Activated T-helper 1 cell treated with anti-CD3 and anti-CD28 coated beads, Interleukin-2, amount 50 U/mL, for 16 hours (primary cell): ENCODE data around the gene MPPED2.

Source experiments
- DNase-seq, 2 donors: peaks; one replicate each; pipeline ENCODE4 v3.0.0-alpha.2; 2020; ENCODE audit warnings: low read depth in 1 of 2, low spot score in 1 of 2

The MPPED2 gene

GRCh38 chr11:30535818-30536217 is 50.3 kb downstream of the MPPED2 start:
- no peak for DNase-seq

DNA sequence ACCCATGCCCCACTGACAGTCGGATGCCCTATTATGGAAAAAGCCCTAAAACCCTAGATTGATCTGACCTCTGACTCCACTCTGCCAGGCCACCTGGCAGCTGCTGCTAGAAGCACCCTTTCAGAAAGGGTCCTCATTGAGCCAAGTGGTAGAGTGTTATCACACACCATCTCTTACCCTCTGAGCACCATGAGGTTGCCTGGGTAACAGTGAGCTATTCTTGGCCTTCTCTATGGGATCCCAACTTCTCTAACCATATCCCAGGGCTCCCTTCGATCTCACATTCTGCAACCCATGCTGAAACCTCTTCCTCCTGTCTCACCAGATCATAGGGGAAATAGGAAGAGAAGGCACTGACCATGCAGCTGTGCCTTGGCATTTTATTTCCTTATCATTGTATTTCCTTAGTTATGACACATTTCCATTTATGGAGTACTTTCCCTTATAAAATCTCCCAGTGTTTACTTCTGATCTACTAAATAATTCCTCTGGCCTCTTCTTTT is 52.7 kb downstream of the MPPED2 start:
- no peak for DNase-seq

DNA sequence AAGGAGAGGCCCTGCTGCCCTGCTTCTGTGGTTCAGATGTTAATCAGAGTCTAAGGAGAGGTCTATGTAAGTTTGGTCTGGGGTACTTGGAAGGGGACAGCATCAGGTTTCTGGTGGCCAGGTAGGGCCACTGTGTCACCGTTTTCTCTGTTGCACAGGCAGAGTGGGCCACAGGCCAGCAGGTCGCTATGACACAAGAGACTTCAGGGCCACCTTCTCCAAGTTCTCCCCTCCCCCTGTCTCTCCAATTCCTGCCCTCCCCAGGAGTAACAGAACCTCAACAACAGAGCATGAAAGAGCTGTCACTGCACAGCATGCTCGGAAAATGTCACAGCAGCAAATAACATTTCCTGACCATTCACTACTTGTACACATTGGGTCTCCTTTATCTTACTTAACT is 58.6 kb downstream of the MPPED2 start:
- DNase-seq: no peak

DNA sequence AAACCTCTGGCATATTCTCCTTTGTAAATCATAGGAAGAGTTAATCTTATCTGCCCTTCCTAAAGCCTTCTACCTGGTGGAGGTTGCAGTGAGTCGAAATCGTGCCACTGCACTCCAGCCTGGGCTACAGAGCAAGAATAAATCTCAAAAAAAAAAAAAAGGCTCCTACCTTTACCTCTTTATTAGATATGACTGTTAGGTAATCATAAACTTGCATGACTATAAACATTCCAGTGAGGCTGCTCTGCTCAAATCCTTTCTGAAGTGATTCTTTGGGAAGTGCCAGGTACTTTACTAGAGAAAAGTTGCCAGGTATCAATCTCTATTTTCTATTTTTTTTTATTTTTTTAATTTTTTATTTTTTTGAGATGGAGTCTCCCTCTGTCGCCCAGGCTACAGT is 59.6 kb downstream of the MPPED2 start:
- DNase-seq: no peak

- DNase-seq: no peak
Observed at GRCh38 chr11:30522536-30523243, 63.5 kb downstream of the MPPED2 start.

GRCh38 chr11:30521297-30522071 is 64.7 kb downstream of the MPPED2 start:
- DNase-seq: no peak

GRCh38 chr11:30513087-30513486 is 73.1 kb downstream of the MPPED2 start:
- DNase-seq: no peak

DNA sequence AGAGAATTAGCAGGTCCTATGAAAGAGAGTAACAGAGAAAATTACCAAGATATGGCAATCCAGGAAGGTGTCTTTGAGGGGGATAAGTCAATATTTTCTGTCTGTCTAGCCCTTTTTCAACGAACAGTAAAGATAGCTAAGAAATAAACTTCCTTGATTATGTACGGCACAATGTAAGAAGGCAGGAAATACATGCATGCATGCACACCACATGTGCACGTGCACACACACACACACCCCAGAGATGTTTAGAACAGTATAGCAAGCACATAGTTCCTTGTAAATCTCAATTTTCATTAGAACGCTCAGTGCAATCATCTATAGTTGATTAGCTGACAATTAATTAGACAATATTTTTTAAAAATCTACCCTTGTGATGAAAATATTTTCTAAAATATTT is 74.7 kb downstream of the MPPED2 start:
- DNase-seq: no peak

GRCh38 chr11:30510750-30511149 is 75.4 kb downstream of the MPPED2 start:
- DNase-seq: no peak

DNA sequence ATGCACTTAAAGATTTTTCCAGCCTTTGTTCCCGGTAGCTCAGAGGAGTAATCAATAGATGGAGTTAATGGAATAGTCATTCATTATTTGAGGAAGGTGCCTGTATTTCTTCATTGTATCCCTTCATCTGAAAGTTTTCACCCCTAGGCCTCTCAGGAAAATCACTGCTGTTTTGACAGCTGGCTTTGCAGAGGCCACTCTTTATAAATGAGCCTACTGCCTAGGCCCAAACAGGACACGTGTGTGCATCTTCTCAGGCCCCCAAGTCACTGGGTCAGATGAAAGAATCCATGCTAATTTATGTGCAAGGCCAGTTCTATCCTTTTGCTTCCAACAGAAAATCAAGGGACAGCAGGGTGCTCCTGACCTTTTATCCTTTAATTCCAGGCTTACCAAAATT is 76.8 kb downstream of the MPPED2 start:
- DNase-seq: no peak

DNA sequence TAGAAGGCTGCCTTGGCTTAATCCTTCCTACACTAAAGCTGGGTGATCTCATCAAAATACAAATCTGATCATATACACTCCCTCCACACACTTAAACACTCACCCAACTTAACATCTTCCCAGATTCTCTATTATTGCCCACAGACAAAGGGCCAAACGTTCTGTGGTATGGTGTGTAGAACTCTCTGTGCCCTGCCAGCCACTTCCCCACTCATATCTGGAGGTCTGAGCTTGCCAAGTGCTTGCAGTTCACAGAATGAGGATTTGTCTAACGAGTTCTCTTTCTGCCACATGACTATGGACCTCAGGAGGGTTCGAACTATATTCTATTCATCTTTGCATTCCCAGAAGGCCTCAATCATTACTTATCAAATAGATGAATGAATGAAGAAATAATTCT is 77.6 kb downstream of the MPPED2 start:
- no peak for DNase-seq

- DNase-seq: no peak
Observed at GRCh38 chr11:30505603-30506002, 80.5 kb downstream of the MPPED2 start.

DNA sequence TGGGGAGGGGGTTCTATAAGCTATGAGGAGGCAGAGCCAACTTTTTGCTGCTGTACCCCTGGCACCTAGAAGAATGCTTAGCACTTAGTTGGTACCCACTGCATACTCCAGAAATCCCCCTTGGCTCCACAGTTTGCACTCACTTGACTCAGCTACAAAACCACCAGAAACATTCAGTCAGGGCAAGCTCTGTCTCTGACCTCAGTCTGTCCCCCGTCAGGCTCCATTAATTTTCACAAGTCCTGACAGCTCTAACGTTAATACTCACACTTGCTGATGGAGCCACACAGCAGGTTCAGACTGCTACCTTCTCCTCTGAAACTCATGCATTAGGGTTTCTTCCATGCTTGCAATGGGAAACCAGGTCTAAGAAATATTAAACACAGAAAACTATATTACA is 81.7 kb downstream of the MPPED2 start:
- DNase-seq: no peak

- DNase-seq: no peak
Observed at GRCh38 chr11:30503156-30503555, 83.0 kb downstream of the MPPED2 start.

DNA sequence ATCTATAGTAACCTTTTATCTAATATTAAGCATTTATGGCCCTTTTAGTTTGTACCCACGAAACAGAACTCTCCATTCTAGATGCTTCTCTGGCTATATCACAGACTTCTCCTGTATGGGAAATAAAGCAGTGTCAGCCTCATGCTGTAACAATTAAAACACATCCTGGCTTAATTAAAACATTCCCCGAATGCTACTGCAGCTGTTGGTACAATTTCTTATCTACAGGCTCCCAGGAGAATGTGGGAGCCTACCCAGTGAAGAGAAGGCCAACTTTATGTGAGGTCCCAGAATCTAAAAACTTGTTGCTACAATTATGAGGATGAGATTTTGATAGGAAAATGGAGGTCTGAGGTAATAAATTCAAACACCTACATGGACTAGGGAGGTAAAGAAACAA is 83.8 kb downstream of the MPPED2 start:
- no peak for DNase-seq

GRCh38 chr11:30501744-30502143 is 84.4 kb downstream of the MPPED2 start:
- no peak for DNase-seq

- DNase-seq: no peak
Observed at GRCh38 chr11:30499940-30500339, 86.2 kb downstream of the MPPED2 start.

DNA sequence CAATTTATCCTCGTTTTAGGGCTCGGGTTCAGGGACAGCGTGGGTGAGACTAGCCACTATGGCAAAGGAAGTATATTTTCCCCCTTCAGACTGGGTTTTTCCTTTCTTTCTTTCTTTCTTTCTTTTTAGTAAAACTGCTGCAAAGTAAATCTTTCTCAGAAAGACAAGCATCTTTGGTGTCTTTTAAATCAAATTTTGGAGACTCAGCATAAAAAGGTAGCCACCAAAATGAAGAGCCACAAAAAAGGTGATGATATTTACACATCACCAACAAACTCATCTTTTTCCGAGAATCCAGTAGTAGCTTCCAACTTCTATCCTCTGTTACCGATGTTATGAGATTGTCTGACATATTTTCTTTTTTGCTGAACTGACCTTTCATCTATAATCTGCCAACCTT is 88.6 kb downstream of the MPPED2 start:
- DNase-seq: no peak

DNA sequence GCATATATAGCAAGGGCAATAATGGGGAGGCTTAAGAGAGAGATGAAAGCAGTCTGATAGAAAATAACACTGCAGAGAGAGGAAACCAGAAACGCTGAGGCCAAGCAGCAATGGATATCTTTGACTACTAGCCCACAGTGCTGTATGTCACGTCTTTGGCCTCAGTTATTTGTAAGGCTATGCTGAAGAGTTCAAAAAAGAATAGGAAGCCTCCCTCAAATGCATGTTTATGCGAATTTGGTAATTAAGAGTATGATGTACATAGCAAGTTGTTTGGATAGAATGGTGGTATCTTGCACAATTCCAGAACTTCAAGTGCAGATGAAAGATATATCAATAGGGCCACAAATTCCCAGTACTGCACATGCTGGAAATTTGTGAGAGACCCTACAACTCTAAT is 89.2 kb downstream of the MPPED2 start:
- no peak for DNase-seq

GRCh38 chr11:30495437-30495836 is 90.7 kb downstream of the MPPED2 start:
- no peak for DNase-seq

GRCh38 chr11:30489511-30489910 is 96.6 kb downstream of the MPPED2 start:
- no peak for DNase-seq

DNA sequence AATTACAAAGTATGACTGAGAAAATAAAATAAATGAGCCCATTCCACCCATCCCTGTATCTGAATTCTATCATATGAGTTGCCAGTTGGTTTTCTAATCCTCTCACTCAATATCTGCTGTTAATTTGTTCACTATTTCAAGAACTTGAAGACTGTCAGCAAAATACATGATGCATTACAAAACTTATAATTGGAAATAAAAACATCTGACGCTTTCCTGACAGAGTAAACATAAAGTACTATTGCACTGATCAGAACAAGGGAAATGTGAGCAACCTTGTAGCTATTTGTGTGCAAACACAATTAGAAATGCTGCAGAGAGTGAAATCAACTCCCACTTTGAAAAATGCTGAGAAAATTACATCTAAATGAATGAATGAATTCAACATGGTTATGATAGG is 97.1 kb downstream of the MPPED2 start:
- DNase-seq: no peak
